ENCODE measurements around the gene LPAR1.

DNA sequence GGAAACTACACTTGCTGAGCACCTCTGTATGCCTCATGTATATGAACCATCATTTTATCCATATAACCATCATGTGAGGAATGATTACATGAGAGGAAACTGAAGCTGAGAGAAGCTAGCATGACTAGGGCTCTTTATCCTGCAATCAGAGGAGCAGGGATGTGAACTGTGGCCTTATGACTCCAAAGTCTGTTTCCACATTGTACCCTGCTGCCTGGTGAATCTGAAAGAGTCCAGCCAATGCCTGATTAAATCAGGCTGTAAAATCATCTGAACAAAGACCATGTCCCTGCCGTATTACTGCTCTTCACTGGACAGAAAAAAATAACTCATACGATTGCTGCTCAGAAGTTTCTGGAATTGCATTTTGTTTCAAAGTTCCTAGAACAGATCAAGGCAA, 67.0 kb downstream of the LPAR1 start:
- TF ChIP-seq, protein P1, sequence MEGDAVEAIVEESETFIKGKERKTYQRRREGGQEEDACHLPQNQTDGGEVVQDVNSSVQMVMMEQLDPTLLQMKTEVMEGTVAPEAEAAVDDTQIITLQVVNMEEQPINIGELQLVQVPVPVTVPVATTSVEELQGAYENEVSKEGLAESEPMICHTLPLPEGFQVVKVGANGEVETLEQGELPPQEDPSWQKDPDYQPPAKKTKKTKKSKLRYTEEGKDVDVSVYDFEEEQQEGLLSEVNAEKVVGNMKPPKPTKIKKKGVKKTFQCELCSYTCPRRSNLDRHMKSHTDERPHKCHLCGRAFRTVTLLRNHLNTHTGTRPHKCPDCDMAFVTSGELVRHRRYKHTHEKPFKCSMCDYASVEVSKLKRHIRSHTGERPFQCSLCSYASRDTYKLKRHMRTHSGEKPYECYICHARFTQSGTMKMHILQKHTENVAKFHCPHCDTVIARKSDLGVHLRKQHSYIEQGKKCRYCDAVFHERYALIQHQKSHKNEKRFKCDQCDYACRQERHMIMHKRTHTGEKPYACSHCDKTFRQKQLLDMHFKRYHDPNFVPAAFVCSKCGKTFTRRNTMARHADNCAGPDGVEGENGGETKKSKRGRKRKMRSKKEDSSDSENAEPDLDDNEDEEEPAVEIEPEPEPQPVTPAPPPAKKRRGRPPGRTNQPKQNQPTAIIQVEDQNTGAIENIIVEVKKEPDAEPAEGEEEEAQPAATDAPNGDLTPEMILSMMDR (conservative IDR thresholded peaks at IDR 0.05; ENCODE audit: low read depth, low read length), result no peak
- no peak for TF ChIP-seq EZH2 (IDR thresholded peaks at IDR 0.05; ENCODE audit: borderline replicate concordance, low read depth, low read length, poor library complexity, severe bottlenecking)

Data from A673 (cell line).